MCF 10A (cell line): ENCODE data around the gene PCNX1. TPM values are rescaled to one million over a fixed set of nuclear protein-coding genes. Genes with fewer than 3 reads are reported as not detected.
"Not testable (repeated sequence)": the region's sequence is repeated elsewhere in the genome, so short reads cannot be mapped to it uniquely, and the experiment has no call there.

Experiments
- Bru-seq: library from RNA; stranded (reverse); fragments of 400-500 nt; gene quantifications from one replicate; lab custom pipeline; 2021; lab: Mats Ljungman, UMichigan
- BruChase-seq, 2 experiments: library from RNA; stranded (reverse); fragments of 400-500 nt; gene quantifications; one replicate each; lab custom pipeline; 2021; lab: Mats Ljungman, UMichigan
- BruUV-seq: library from RNA; stranded (reverse); fragments of 400-500 nt; replicated peaks from 2 replicates; lab custom pipeline; 2021; lab: Mats Ljungman, UMichigan
- CTCF ChIA-PET: fragments of 300-600 bp; sonication (Branson Sonifier 250); formaldehyde crosslinking; extraction: SDS; loops from one replicate; lab custom pipeline; 2021; ENCODE audit warnings: antibody characterized with exemption, inconsistent platforms; lab: Yijun Ruan, JAX
- POLR2A ChIA-PET: fragments of 300-600, 350-650 bp; sonication (Branson Sonifier 250); formaldehyde crosslinking; extraction: SDS; loops from one replicate; lab custom pipeline; 2020; ENCODE audit warnings: antibody characterized with exemption, inconsistent platforms; lab: Yijun Ruan, JAX
- DNase-seq: peaks from one replicate; pipeline ENCODE4 v3.0.0-alpha.2; 2018; ENCODE audit not compliant: unreplicated experiment
- H3K27ac Mint-ChIP-seq: one replicate; pipeline ENCODE4 v1.8.0; 2022; ENCODE audit warnings: mild to moderate bottlenecking, low read depth, mixed read lengths; ENCODE audit not compliant: unreplicated experiment
- H3K27me3 Mint-ChIP-seq: one replicate; pipeline ENCODE4 v1.8.0; 2022; ENCODE audit warnings: mixed read lengths; ENCODE audit not compliant: insufficient read depth, unreplicated experiment
- H3K36me3 Mint-ChIP-seq: one replicate; pipeline ENCODE4 v1.8.0; 2022; ENCODE audit warnings: mild to moderate bottlenecking, moderate library complexity, mixed read lengths; ENCODE audit not compliant: insufficient read depth, unreplicated experiment
- H3K4me1 Mint-ChIP-seq: one replicate; pipeline ENCODE4 v1.8.0; 2022; ENCODE audit warnings: mixed read lengths; ENCODE audit not compliant: insufficient read depth, unreplicated experiment
- H3K4me3 Mint-ChIP-seq: one replicate; pipeline ENCODE4 v1.8.0; 2022; ENCODE audit warnings: mild to moderate bottlenecking, moderate library complexity, mixed read lengths; ENCODE audit not compliant: unreplicated experiment
- H3K9me3 Mint-ChIP-seq: one replicate; pipeline ENCODE4 v1.8.0; 2022; ENCODE audit warnings: mixed read lengths; ENCODE audit not compliant: unreplicated experiment
- intact Hi-C: fragments of 100-400 bp; cut with micrococcal nuclease; formaldehyde crosslinking; loops from 2 replicates; pipeline ENCODE4 v1.14.1; 2022
- long read RNA-seq: library from polyadenylated mRNA; stranded (forward); transcript quantifications from one replicate; pipeline ENCODE4 v2.0.0, GENCODE V29; 2022
- total RNA-seq: library from RNA; stranded (reverse); gene quantifications from 2 replicates; pipeline ENCODE4 v1.2.3, GENCODE V29; 2022
- TF ChIP-seq, protein P1 (sequence below): fragments of 200-600 bp; IDR thresholded peaks from one replicate; pipeline ENCODE4 v1.8.0; 2022; ENCODE audit warnings: antibody characterized with exemption, mild to moderate bottlenecking; ENCODE audit not compliant: unreplicated experiment

The PCNX1 gene
- total RNA-seq (48.7 and 55.6 TPM in 2 replicates), Bru-seq, nascent RNA (percentile 90 among the genes with signal in this experiment), BruChase-seq, experiment 1, labeled RNA remaining after a 6-hour chase (percentile 81 among the genes with signal in this experiment), BruChase-seq, experiment 2, labeled RNA remaining after a 2-hour chase (percentile 86 among the genes with signal in this experiment)
- long read RNA-seq, full-length matches to known transcripts, result 2 of 16 reads
- long read RNA-seq, partial matches to known transcripts, result 9 of 16 reads
- long read RNA-seq, other reads (novel, unspliced or antisense), result 5 of 16 reads

DNA sequence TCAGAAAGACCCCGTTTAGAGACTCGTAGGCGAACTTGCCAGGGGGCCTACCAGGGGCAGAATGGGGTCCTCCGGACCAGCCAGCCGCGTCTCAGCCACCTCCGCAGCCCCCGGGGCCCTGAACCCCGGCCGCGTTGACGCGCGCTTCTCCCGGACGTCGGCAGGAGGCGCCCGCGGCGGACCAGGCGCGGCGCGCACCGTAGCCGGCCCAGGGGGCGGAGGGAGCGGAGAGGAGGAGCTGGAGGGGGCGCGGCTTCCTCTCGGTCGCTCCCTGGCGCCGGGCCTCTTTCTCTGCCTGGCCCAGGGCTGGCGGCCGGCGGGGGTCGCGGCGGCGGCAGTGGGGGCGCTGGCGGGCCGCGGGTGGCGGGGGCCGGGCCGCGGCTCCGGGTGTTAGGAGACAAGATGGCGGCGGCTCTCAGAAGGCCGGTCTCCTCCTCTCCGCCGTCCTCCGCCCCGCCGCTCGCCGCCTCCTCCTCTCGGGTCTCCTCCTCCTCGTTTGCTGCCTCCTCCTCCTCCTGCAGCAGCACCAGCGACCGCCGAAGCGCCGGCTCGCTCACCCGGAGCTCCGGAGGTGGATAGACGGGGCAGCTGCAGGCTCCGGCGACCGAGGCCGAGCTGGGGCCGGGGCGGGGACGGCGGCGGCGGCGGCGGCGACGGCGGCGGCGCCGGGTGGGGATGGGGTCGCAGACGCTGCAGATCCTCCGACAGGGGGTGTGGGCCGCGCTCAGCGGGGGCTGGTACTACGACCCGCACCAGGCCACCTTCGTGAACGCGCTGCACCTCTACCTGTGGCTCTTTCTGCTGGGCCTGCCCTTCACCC, at the start of gene PCNX1:
Gene PCNX1 (plus strand): TSS at position 284 of the 820 bp plus-strand sequence. CDS start 392 bp downstream, at position 676.
- Mint-ChIP-seq H3K27me3 (no peaks in the 10 kb centered on the region), H3K27ac (peak within 1 kb of the TSS; percentile 96), H3K4me1 (peaks cover 33% of the 10 kb centered on the region), H3K9me3 (no peaks in the 10 kb centered on the region), H3K4me3 (peak within 1 kb of the TSS; percentile 97), H3K36me3 (peaks cover 17% of the 10 kb centered on the region)
- BruUV-seq, result no TSS peak
- intact Hi-C loops, result loop anchor here (1.0 kb wide), 2 partner anchors 49 to 65 kb away; no protein-coding TSS in a partner anchor
- peak; percentile 83 for DNase-seq
- POLR2A ChIA-PET, result interaction anchor here (0.6 to 2.4 kb wide), 26 partner anchors 8 to 184 kb away, joined by 3 to 27 read pairs (median 5); partner anchors contain the start of gene MAP3K9
- TF ChIP-seq, protein P1, sequence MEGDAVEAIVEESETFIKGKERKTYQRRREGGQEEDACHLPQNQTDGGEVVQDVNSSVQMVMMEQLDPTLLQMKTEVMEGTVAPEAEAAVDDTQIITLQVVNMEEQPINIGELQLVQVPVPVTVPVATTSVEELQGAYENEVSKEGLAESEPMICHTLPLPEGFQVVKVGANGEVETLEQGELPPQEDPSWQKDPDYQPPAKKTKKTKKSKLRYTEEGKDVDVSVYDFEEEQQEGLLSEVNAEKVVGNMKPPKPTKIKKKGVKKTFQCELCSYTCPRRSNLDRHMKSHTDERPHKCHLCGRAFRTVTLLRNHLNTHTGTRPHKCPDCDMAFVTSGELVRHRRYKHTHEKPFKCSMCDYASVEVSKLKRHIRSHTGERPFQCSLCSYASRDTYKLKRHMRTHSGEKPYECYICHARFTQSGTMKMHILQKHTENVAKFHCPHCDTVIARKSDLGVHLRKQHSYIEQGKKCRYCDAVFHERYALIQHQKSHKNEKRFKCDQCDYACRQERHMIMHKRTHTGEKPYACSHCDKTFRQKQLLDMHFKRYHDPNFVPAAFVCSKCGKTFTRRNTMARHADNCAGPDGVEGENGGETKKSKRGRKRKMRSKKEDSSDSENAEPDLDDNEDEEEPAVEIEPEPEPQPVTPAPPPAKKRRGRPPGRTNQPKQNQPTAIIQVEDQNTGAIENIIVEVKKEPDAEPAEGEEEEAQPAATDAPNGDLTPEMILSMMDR, result peak; percentile 92
- CTCF ChIA-PET, result interaction anchor here (0.6 to 3.8 kb wide), 36 partner anchors 8 to 1363 kb away, joined by 3 to 30 read pairs (median 4); no protein-coding TSS in a partner anchor

DNA sequence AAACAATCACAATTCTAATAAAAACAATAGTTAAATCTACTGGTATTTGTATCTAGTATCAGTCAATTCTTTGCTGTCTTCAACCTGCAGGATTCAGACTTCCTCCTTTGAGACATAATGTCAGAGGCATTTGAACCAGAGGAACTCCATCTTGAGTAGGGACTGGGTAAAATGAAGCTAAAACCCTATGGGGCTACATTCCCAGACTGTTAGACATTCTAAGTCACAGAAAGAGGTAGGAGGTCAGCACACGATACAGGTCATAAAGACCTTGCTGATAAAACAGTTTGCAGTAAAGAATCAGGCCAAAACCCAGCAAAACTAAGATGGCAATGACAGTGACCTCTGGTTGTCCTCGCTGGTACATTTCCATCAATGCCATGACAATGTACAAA, 49.8 kb upstream of the PCNX1 start:
- H3K27ac Mint-ChIP-seq, result peak overlapping the region; percentile 24
- H3K9me3 Mint-ChIP-seq, result no peaks in the 10 kb centered on the region
- peaks cover 12% of the 10 kb centered on the region for H3K4me1 Mint-ChIP-seq
- no peaks in the 10 kb centered on the region for H3K36me3 Mint-ChIP-seq
- ChIA-PET CTCF (no interaction called here), POLR2A (no interaction called here)
- no peaks in the 10 kb centered on the region for H3K27me3 Mint-ChIP-seq
- intact Hi-C loops, result no loop called here
- TF ChIP-seq, protein P1, result no peak
- no TSS peak for BruUV-seq
- no peak for DNase-seq
- H3K4me3 Mint-ChIP-seq, result no peak overlapping the region

DNA sequence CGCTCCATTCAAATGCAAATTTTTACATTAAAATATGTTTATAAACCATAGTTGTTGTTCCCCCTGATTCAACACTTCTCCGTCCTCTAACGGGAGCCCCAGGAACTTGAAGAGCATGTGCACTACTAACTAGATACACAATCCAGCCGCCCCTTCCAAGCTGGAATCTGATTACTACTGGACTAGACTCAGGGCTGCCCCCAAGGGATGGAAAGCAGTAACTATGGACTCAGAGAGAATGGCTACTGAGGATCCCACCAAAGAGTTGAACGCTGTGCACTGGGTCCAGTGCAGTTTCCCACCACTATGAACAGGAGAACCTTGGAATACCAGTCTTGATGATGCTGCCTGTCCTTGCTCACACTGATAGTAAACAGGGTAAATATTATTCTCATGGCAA, 48.6 kb upstream of the PCNX1 start:
- Mint-ChIP-seq H3K9me3 (no peaks in the 10 kb centered on the region), H3K4me1 (peaks cover 12% of the 10 kb centered on the region), H3K36me3 (no peaks in the 10 kb centered on the region), H3K4me3 (no peak overlapping the region), H3K27ac (no peak overlapping the region), H3K27me3 (no peaks in the 10 kb centered on the region)
- ChIA-PET CTCF (interaction anchor here (0.6 kb wide), 2 partner anchors 48 to 1055 kb away, joined by 3 read pairs; partner anchors contain the start of gene PCNX1), POLR2A (no interaction called here)
- DNase-seq, result no peak
- TF ChIP-seq, protein P1, result no peak
- BruUV-seq, result no TSS peak
- intact Hi-C loops, result no loop called here

DNA sequence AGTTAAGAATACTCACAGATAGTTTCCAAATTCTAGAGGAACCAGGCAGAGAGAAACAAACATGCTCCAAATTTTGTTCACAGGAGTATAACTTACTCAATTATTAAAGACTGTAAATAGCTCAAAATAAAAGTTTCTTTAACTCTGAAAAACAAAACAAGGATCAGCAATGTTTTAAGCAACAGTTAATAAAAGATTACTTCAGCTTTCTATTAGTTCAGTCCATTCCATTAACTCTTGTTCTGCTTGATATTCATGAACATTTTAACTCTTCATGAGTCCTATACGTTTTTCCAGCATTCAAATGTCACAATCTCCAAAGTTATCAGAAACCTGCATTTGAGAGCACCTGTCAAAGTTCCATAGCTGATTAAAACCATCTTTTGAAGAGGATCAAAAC, 40.3 kb upstream of the PCNX1 start:
- intact Hi-C loops, POLR2A ChIA-PET, H3K4me3 Mint-ChIP-seq, DNase-seq, BruUV-seq, H3K4me1 Mint-ChIP-seq, H3K27ac Mint-ChIP-seq, H3K36me3 Mint-ChIP-seq, H3K27me3 Mint-ChIP-seq, H3K9me3 Mint-ChIP-seq, CTCF ChIA-PET: not testable (repeated sequence)
